WTC11 (cell line): ENCODE results near the gene ANO4.

Experiments used
- CTCF ChIP-seq: fragments of 200-600 bp; IDR thresholded peaks from 2 replicates; pipeline ENCODE4 v1.8.0; 2022; ENCODE audit warnings: antibody characterized with exemption
- KAT7 ChIP-seq: sonication (generic); formaldehyde crosslinking; IDR thresholded peaks from 2 replicates; pipeline ENCODE4 v1.8.1; 2023; ENCODE audit warnings: missing genetic modification reagents, mild to moderate bottlenecking, borderline replicate concordance
- MAX ChIP-seq: sonication (generic); formaldehyde crosslinking; IDR thresholded peaks from 2 replicates; pipeline ENCODE4 v1.8.0; 2022; ENCODE audit warnings: mild to moderate bottlenecking, missing genetic modification reagents

- TF ChIP-seq KAT7 (CRISPR knock-in tag): no peak
- TF ChIP-seq CTCF: no peak
- TF ChIP-seq MAX: no peak
Measured at GRCh38 chr12:100974341-100974740, 179.8 kb downstream of the ANO4 start.
